ENCODE data around the gene MED20.

MED20 gene

DNA sequence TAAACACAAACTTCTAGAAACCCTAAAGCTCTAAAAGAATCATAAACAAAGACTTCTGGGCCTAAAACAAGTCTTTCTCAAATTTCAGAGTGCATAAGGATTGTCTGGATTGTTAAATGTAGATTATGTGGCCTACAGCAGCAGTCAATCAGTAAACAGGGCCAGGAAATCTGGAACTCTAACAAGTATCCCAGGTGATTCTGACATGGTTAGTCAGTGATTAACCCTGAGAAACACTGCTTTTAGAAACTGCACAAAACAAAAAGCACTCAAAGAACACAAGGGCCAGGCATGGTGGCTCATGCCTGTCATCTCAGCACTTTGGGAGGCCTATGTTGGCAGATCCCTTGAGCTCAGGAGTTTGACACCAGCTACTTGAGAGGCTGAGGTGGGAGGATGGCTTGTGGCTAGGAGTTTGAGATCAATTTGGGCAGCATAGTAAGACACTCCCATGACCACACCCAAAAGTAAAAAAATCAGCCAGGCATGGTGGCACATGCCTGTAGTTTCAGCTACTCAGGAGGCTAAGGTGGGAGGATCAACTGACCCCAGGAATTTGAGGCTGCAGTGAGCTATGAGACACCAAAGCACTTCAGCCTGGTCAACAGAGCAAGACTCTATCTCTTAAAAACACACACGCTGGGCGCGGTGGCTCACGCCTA is 5.9 kb downstream of the MED20 start:
- in situ Hi-C loops (cut with MboI; ENCODE audit: low sequenced_read_pairs, unreplicated experiment): no loop called here
- TF ChIP-seq, protein P1, sequence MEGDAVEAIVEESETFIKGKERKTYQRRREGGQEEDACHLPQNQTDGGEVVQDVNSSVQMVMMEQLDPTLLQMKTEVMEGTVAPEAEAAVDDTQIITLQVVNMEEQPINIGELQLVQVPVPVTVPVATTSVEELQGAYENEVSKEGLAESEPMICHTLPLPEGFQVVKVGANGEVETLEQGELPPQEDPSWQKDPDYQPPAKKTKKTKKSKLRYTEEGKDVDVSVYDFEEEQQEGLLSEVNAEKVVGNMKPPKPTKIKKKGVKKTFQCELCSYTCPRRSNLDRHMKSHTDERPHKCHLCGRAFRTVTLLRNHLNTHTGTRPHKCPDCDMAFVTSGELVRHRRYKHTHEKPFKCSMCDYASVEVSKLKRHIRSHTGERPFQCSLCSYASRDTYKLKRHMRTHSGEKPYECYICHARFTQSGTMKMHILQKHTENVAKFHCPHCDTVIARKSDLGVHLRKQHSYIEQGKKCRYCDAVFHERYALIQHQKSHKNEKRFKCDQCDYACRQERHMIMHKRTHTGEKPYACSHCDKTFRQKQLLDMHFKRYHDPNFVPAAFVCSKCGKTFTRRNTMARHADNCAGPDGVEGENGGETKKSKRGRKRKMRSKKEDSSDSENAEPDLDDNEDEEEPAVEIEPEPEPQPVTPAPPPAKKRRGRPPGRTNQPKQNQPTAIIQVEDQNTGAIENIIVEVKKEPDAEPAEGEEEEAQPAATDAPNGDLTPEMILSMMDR (IDR thresholded peaks at IDR 0.05; ENCODE audit: borderline replicate concordance, control extremely low read depth, extremely low read depth, insufficient read depth, missing control alignments): no peak
- no peak for DNase-seq (ENCODE audit: low spot score)

DNA sequence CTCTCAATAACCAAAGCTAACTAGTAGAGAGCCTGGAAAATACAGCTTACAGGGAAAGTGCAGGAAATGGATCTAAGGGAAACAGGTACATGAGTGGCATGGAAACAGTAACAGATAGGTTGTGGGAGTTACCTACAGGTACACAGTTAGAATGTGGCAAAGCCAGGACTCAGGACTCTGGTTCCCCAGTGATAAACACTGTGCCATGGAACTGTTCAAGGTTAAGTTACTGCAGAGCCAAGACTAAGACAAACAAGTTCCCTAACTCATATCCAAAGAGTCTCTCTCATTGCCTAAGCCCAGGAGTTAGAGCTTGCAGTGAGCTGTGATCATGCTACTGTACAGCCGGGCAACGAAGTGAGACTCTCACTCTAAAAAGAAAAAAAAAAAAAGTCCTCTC is 6.6 kb downstream of the MED20 start:
- no peak for DNase-seq (ENCODE audit: low spot score)
- in situ Hi-C loops (cut with MboI; ENCODE audit: low sequenced_read_pairs, unreplicated experiment): no loop called here
- TF ChIP-seq, protein P1 (IDR thresholded peaks at IDR 0.05; ENCODE audit: borderline replicate concordance, control extremely low read depth, extremely low read depth, insufficient read depth, missing control alignments): no peak

DNA sequence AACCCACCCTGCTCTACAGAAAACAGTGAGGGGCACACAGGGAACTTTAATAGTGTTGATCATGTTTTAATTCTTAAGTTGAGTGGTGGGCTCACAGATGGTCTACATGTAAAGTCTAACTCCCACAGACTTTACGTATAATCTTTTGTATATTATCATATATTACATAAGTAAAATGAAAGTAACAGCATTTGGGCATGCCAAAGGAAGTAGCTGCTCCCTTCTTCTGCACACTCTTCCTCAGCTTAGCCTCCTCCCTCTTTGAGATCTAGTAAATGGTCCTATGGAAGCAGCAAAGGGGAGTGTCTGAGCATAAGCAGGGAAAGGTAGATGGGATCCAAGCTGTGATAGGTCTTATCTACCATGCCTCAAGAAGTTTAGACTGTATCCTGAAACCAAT is 11.2 kb downstream of the MED20 start:
- no peak for DNase-seq (ENCODE audit: low spot score)
- in situ Hi-C loops (cut with MboI; ENCODE audit: low sequenced_read_pairs, unreplicated experiment): no loop called here
- TF ChIP-seq, protein P1 (IDR thresholded peaks at IDR 0.05; ENCODE audit: borderline replicate concordance, control extremely low read depth, extremely low read depth, insufficient read depth, missing control alignments): no peak

DNA sequence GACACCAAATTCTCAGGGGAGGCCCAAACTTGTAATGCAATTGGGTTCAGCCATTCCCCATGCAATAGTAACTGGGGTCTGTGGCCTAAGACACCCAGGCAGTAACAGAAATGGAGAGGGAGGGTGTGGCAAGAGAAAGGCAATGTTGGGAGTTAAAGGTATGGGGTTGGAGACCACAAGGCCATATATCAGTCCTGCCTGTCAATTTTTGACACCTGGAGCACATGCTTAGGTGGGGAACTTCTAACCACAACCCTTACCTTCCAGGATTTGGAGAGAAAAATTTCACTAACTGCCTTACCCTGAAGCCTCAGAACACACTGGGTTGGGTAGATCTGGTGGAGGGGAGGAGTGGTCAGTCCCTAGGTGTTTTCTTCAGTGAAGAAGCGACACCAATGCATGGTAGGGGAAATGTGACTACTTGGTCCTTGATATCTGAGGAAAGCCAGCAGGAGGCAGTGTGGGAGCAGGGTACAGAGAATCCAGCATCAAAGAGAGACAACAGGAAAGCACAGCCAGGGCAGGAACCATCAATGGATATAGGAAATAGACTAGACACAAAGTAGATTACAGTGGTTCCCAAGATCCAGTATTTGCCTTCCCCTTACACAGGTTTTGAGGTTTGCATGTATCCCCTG is 18.9 kb downstream of the MED20 start:
- in situ Hi-C loops (cut with MboI; ENCODE audit: low sequenced_read_pairs, unreplicated experiment): no loop called here
- DNase-seq (ENCODE audit: low spot score): peak; percentile 46

DNA sequence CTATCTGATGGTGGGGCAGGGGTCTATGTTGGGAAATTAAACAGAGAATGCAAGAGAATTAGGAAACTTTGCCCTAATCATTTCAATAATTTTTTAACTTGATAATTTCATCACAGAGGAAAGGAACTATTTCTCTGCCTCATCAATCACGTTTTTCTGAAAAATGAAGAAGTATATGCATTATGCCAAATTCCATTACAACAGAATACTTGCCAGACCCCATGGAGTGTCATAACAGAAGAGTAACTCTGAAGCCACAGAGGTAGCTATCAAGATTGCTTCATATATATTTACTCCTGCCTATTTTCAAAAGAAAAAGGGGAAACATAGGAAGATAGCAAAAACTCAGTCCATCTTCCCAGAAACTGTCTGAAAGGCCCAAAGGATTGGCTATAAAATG is 20.1 kb downstream of the MED20 start:
- in situ Hi-C loops (cut with MboI; ENCODE audit: low sequenced_read_pairs, unreplicated experiment): no loop called here
- TF ChIP-seq, protein P1 (IDR thresholded peaks at IDR 0.05; ENCODE audit: borderline replicate concordance, control extremely low read depth, extremely low read depth, insufficient read depth, missing control alignments): no peak
- no peak for DNase-seq (ENCODE audit: low spot score)

More for the DNA sequence above, 18.9 kb downstream of the MED20 start:
- TF ChIP-seq, protein P1 (IDR thresholded peaks at IDR 0.05; ENCODE audit: borderline replicate concordance, control extremely low read depth, extremely low read depth, insufficient read depth, missing control alignments): peak; percentile 37

DNA sequence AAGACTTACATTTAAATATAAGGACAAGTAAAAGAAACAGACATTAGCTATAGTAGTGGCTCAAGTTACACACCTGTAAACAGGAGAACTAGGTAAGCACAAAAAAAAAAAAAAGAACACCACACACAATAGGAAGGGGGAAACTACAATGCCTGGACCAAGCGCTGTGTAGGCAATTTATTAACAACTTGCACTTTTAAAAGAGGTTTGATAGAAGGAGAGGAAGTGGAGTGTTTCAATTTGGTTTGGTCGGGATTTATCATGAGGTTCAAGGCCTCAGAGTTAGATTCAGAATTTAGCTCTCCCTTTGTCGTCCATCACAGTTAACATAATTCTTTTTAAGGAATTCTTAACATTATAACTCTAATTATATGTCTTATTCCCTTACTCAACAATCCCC is 24.7 kb downstream of the MED20 start:
- in situ Hi-C loops (cut with MboI; ENCODE audit: low sequenced_read_pairs, unreplicated experiment): no loop called here
- DNase-seq (ENCODE audit: low spot score): no peak
- TF ChIP-seq, protein P1 (IDR thresholded peaks at IDR 0.05; ENCODE audit: borderline replicate concordance, control extremely low read depth, extremely low read depth, insufficient read depth, missing control alignments): no peak

Measured in GM13976 (cell line).